Neural progenitor cell (in vitro differentiated cells): ENCODE measurements around the gene TRPM3. TPM values are rescaled to one million over a fixed set of nuclear protein-coding genes. Genes with fewer than 3 reads are reported as not detected.

ENCODE experiments used
- DNase-seq: peaks from one replicate; pipeline ENCODE4 v3.0.0-alpha.2; 2016; ENCODE audit warnings: low spot score
- H2AFZ ChIP-seq: fragments of 200-600 bp; sonication (generic); replicated peaks from 2 replicates; pipeline ENCODE4 v1.6.1; 2016; ENCODE audit warnings: antibody characterized with exemption
- H3F3A ChIP-seq: fragments of 200-600 bp; sonication (generic); 2 replicates; pipeline ENCODE4 v1.6.1; 2016; ENCODE audit warnings: antibody characterized with exemption, low read depth
- H3K27ac ChIP-seq: fragments of 200-600 bp; sonication (generic); 2 replicates; pipeline ENCODE4 v1.5.1; 2016; ENCODE audit warnings: mild to moderate bottlenecking
- H3K27me3 ChIP-seq: fragments of 200-600 bp; sonication (generic); 2 replicates; pipeline ENCODE4 v1.6.1; 2016; ENCODE audit warnings: mild to moderate bottlenecking, moderate library complexity
- H3K36me3 ChIP-seq: fragments of 200-600 bp; sonication (generic); 2 replicates; pipeline ENCODE4 v1.5.1; 2016
- H3K4me1 ChIP-seq: fragments of 200-600 bp; sonication (generic); 2 replicates; pipeline ENCODE4 v1.6.1; 2016; ENCODE audit warnings: mixed run types
- H3K4me2 ChIP-seq: fragments of 200-600 bp; sonication (generic); 2 replicates; pipeline ENCODE4 v1.6.1; 2016
- H3K4me3 ChIP-seq: fragments of 200-600 bp; sonication (generic); 2 replicates; pipeline ENCODE4 v1.5.1; 2016
- H3K79me2 ChIP-seq: fragments of 200-600 bp; sonication (generic); 2 replicates; pipeline ENCODE4 v1.6.1; 2016; ENCODE audit warnings: low read depth
- H3K9ac ChIP-seq: fragments of 200-600 bp; sonication (generic); 2 replicates; pipeline ENCODE4 v1.6.1; 2016
- H3K9me3 ChIP-seq: fragments of 200-600 bp; sonication (generic); 2 replicates; pipeline ENCODE4 v1.5.1; 2016; ENCODE audit warnings: low read depth
- H4K20me1 ChIP-seq: fragments of 200-600 bp; sonication (generic); 2 replicates; pipeline ENCODE4 v1.6.1; 2016; ENCODE audit warnings: low read depth
- H3K27ac Mint-ChIP-seq: 3 replicates; pipeline ENCODE4 v1.8.0; 2021; ENCODE audit warnings: mixed read lengths
- H3K27me3 Mint-ChIP-seq: 2 replicates; pipeline ENCODE4 v1.8.0; 2022; ENCODE audit warnings: low read depth, mild to moderate bottlenecking, inconsistent platforms, moderate library complexity, mixed read lengths; ENCODE audit not compliant: insufficient read depth
- H3K36me3 Mint-ChIP-seq: 3 replicates; pipeline ENCODE4 v1.8.0; 2021; ENCODE audit warnings: mixed read lengths
- H3K4me1 Mint-ChIP-seq: 3 replicates; pipeline ENCODE4 v1.8.0; 2021; ENCODE audit warnings: mixed read lengths
- H3K4me3 Mint-ChIP-seq: 3 replicates; pipeline ENCODE4 v1.8.0; 2021; ENCODE audit warnings: mild to moderate bottlenecking, moderate library complexity, mixed read lengths
- H3K9me3 Mint-ChIP-seq: 3 replicates; pipeline ENCODE4 v1.8.0; 2020; ENCODE audit warnings: mixed read lengths
- CTCF ChIP-seq: fragments of 200-600 bp; sonication (generic); IDR thresholded peaks from 2 replicates; pipeline ENCODE4 v1.5.1; 2017; ENCODE audit warnings: antibody characterized with exemption, mild to moderate bottlenecking
- EZH2 ChIP-seq: fragments of 200-600 bp; sonication (generic); IDR thresholded peaks from 2 replicates; pipeline ENCODE4 v1.6.1; 2017; ENCODE audit warnings: antibody characterized with exemption, mild to moderate bottlenecking, moderate library complexity
- EZH2phosphoT487 ChIP-seq: fragments of 200-600 bp; sonication (generic); IDR thresholded peaks from 2 replicates; pipeline ENCODE4 v1.6.1; 2017; ENCODE audit warnings: antibody characterized with exemption
- total RNA-seq: library from RNA; depleted of rRNA; stranded (reverse); fragments of >200 nt; gene quantifications from 2 replicates; pipeline ENCODE4 v1.2.3, GENCODE V29; 2015; ENCODE audit warnings: low replicate concordance

Gene TRPM3
- total RNA-seq, 1 donor from 2014 or later, result 37.2 TPM

GRCh38 chr9:70945301-70945700 lies 176.1 kb downstream of the TRPM3 start:
- no peak for DNase-seq
- Histone ChIP-seq H2AFZ (no peak overlapping the region), H3K4me1 (peaks cover 51% of the 10 kb centered on the region), H4K20me1 (no peaks in the 10 kb centered on the region), H3F3A (peaks cover 12% of the 10 kb centered on the region), H3K36me3 (no peaks in the 10 kb centered on the region), H3K27ac (no peak overlapping the region), H3K9ac (no peak overlapping the region), H3K79me2 (peaks cover 22% of the 10 kb centered on the region), H3K27me3 (no peaks in the 10 kb centered on the region), H3K4me2 (no peak overlapping the region), H3K9me3 (no peaks in the 10 kb centered on the region), H3K4me3 (no peak overlapping the region)
- no peak overlapping the region for H3K4me3 Mint-ChIP-seq
- H3K4me1 Mint-ChIP-seq, result peaks cover 19% of the 10 kb centered on the region
- H3K9me3 Mint-ChIP-seq, result peaks cover 5% of the 10 kb centered on the region
- TF ChIP-seq EZH2 (no peak), EZH2phosphoT487 (no peak), CTCF (no peak)
- peaks cover 8% of the 10 kb centered on the region for H3K36me3 Mint-ChIP-seq
- H3K27me3 Mint-ChIP-seq, result peaks cover 3% of the 10 kb centered on the region
- no peak overlapping the region for H3K27ac Mint-ChIP-seq

GRCh38 chr9:70941191-70941590 lies 180.2 kb downstream of the TRPM3 start:
- no peak overlapping the region for H3K9ac ChIP-seq
- no peak overlapping the region for H3K4me3 Mint-ChIP-seq
- H2AFZ ChIP-seq, result no peak overlapping the region
- no peak overlapping the region for H3K4me2 ChIP-seq
- TF ChIP-seq EZH2phosphoT487, result no peak
- TF ChIP-seq EZH2, result no peak
- TF ChIP-seq CTCF, result no peak
- peaks cover 7% of the 10 kb centered on the region for H3K27me3 Mint-ChIP-seq
- H3K36me3 ChIP-seq, result no peaks in the 10 kb centered on the region
- no peak overlapping the region for H3K27ac ChIP-seq
- H3F3A ChIP-seq, result peaks cover 9% of the 10 kb centered on the region
- no peak overlapping the region for H3K27ac Mint-ChIP-seq
- no peaks in the 10 kb centered on the region for H3K27me3 ChIP-seq
- H3K4me3 ChIP-seq, result no peak overlapping the region
- peaks cover 5% of the 10 kb centered on the region for H3K9me3 Mint-ChIP-seq
- no peaks in the 10 kb centered on the region for H4K20me1 ChIP-seq
- peaks cover 21% of the 10 kb centered on the region for H3K4me1 Mint-ChIP-seq
- peaks cover 44% of the 10 kb centered on the region for H3K4me1 ChIP-seq
- H3K9me3 ChIP-seq, result no peaks in the 10 kb centered on the region
- DNase-seq, result no peak
- peaks cover 16% of the 10 kb centered on the region for H3K79me2 ChIP-seq
- H3K36me3 Mint-ChIP-seq, result peaks cover 8% of the 10 kb centered on the region

- no peak overlapping the region for H3K4me3 Mint-ChIP-seq
Observed at GRCh38 chr9:70940605-70941004, 180.8 kb downstream of the TRPM3 start.

More at GRCh38 chr9:70940605-70941004, 180.8 kb downstream of the TRPM3 start:
- TF ChIP-seq CTCF, result no peak
- TF ChIP-seq EZH2, result no peak
- TF ChIP-seq EZH2phosphoT487, result no peak
- Histone ChIP-seq H3K9ac (no peak overlapping the region), H3K36me3 (no peaks in the 10 kb centered on the region), H3K79me2 (peaks cover 21% of the 10 kb centered on the region), H3K4me2 (no peak overlapping the region), H3K27ac (no peak overlapping the region), H3K9me3 (no peaks in the 10 kb centered on the region), H3F3A (peaks cover 9% of the 10 kb centered on the region), H4K20me1 (no peaks in the 10 kb centered on the region), H2AFZ (no peak overlapping the region), H3K4me1 (peaks cover 50% of the 10 kb centered on the region), H3K27me3 (no peaks in the 10 kb centered on the region), H3K4me3 (no peak overlapping the region)
- Mint-ChIP-seq H3K27ac (no peak overlapping the region), H3K36me3 (peaks cover 8% of the 10 kb centered on the region), H3K27me3 (peaks cover 7% of the 10 kb centered on the region), H3K4me1 (peaks cover 21% of the 10 kb centered on the region), H3K9me3 (peaks cover 5% of the 10 kb centered on the region)
- DNase-seq, result no peak
